Epithelial cell of esophagus (primary cell): ENCODE data around the gene FUOM.
A peak's percentile ranks its signal among the peaks of the same experiment; 100 is the strongest.
"Not testable (repeated sequence)": the region's sequence is repeated elsewhere in the genome, so short reads cannot be mapped to it uniquely, and the experiment has no call there.

Experiments
- DNase-seq: peaks from one replicate; pipeline ENCODE4 v3.0.0; 2010; ENCODE audit warnings: low read depth
- H3K4me3 ChIP-seq: 2 replicates; pipeline ENCODE4 v1.5.1; 2011; ENCODE audit warnings: mild to moderate bottlenecking, low read length, control low read depth
- TF ChIP-seq, protein P1 (sequence below): IDR thresholded peaks from 2 replicates; pipeline ENCODE4 v1.5.1; 2011; ENCODE audit warnings: low read depth, mild to moderate bottlenecking, low read length, control low read depth, inconsistent platforms; ENCODE audit not compliant: insufficient read depth; ENCODE audit errors: missing control alignments

Gene FUOM

DNA sequence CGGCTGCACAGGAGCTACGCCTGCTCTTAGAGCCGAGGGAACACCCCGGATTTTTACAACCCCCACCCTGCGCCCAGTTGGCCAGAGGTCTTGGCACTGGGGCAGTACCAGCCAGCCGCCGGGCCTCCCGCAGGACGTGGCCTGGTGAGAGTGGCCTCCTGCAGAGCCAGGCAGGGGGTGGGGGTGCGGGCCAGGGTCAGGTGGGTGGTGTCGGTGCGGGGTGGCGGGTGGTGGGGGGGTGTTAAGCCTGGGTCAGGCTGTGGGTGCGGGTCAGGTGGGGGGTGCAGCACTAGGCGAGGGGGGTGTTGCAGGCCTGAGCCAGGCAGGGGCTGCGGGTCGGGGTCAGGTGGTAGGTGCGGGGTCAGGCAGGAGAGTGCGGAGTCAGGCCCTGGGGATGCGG, 14.7 kb upstream of the FUOM start:
- DNase-seq = no peak
- TF ChIP-seq, protein P1, sequence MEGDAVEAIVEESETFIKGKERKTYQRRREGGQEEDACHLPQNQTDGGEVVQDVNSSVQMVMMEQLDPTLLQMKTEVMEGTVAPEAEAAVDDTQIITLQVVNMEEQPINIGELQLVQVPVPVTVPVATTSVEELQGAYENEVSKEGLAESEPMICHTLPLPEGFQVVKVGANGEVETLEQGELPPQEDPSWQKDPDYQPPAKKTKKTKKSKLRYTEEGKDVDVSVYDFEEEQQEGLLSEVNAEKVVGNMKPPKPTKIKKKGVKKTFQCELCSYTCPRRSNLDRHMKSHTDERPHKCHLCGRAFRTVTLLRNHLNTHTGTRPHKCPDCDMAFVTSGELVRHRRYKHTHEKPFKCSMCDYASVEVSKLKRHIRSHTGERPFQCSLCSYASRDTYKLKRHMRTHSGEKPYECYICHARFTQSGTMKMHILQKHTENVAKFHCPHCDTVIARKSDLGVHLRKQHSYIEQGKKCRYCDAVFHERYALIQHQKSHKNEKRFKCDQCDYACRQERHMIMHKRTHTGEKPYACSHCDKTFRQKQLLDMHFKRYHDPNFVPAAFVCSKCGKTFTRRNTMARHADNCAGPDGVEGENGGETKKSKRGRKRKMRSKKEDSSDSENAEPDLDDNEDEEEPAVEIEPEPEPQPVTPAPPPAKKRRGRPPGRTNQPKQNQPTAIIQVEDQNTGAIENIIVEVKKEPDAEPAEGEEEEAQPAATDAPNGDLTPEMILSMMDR = no peak
- peak overlapping the region; percentile 69 for H3K4me3 ChIP-seq

GRCh38 chr10:133370030-133370786, 12.4 kb upstream of the FUOM start:
- no peak overlapping the region for H3K4me3 ChIP-seq
- TF ChIP-seq, protein P1 = no peak
- no peak for DNase-seq

GRCh38 chr10:133368153-133368552, 10.3 kb upstream of the FUOM start:
- H3K4me3 ChIP-seq = no peak overlapping the region
- DNase-seq = no peak
- TF ChIP-seq, protein P1 = no peak

GRCh38 chr10:133367461-133367860, 9.6 kb upstream of the FUOM start:
- not testable (repeated sequence) for DNase-seq, H3K4me3 ChIP-seq

GRCh38 chr10:133366751-133367150, 8.9 kb upstream of the FUOM start:
- no peak for DNase-seq
- TF ChIP-seq, protein P1 = no peak
- H3K4me3 ChIP-seq = no peak overlapping the region

- TF ChIP-seq, protein P1 = no peak
- no peak for DNase-seq
- no peak overlapping the region for H3K4me3 ChIP-seq
These were observed 8.3 kb upstream of the FUOM start for GRCh38 chr10:133366130-133366478.

DNA sequence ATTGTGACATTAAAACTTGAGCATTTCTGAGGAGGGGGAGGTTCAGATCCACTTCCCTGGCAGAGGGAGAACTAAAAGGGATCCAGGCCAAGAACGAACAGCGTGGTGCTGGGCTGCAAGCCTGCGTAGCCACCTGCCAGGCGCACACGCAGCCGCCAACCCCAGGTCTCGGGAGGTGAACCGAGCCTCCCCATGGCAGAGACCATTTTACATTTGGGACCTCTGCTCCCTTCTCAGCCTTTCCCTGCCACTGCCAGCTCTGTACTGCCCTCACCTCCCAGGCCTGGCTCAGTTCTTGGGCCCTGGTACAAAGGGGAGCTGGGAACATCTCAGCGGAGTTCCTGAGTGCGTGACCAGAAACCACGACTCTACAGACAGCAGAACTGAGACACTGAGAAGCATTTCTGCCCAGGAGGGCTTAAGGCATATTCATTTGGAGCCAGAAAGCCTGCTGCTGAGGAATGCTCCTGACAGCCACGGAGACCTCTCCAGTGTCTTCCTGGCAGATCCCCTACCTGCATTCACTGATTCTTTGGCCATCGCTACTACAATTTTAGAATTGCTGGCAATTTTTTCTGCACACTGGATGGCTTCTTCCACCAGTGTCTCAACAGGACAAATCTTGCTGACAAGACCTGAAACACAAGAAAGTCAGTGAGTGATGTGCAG, 7.8 kb upstream of the FUOM start:
- DNase-seq = no peak
- H3K4me3 ChIP-seq = no peak overlapping the region
- TF ChIP-seq, protein P1 = no peak
